H1 (cell line): ENCODE data around the gene CCDC60. TPM values are rescaled to one million over a fixed set of nuclear protein-coding genes. Genes with fewer than 3 reads are reported as not detected.

Experiments
- RBBP5 ChIP-seq: IDR thresholded peaks from 2 replicates; pipeline ENCODE4 v1.7.1; 2012; ENCODE audit warnings: low read depth, mild to moderate bottlenecking, inconsistent platforms, low read length, moderate library complexity, borderline replicate concordance
- polyA plus RNA-seq, 7 experiments: library from polyadenylated mRNA; depleted of rRNA in 3 of 7; stranded (reverse) in 5 of 7; unstranded in 2 of 7; fragments of >200 nt in 5 of 7; fragments of 200-250 nt in 2 of 7; gene quantifications; 1 replicate in 5 of 7; 2 replicates in 1 of 7; 4 replicates in 1 of 7; pipeline versions ENCODE4 v1.2.1 to v1.2.3, GENCODE V29; 2011 to 2013; ENCODE audit warnings: missing spikeins in 2 of 7, mixed read lengths in 2 of 7
- total RNA-seq: library from RNA; stranded (reverse); fragmentation: NEBNext Ultra II Directional; extraction: Animal tissue kit (Norgen Biotek cat#: 25700); gene quantifications from 2 replicates; pipeline ENCODE4 v1.2.1, GENCODE V29; 2021

CCDC60 gene
- total and polyA plus RNA-seq, 2 of the 8 experiments (the other 6 are each of a cell fraction or from before 2014, with no cell fraction given): 0.05 TPM; not detected in 1

- no peak for TF ChIP-seq RBBP5
These were observed 47.1 kb downstream of the CCDC60 start (continued) for GRCh38 chr12:119381471-119382235.
